ENCODE results near the gene SEC62.

SEC62 gene

GRCh38 chr3:169966951-169967915 lies 626 bp downstream of the SEC62 start:
- peak; percentile 70 for DNase-seq

- no peak for DNase-seq
Measured at GRCh38 chr3:169968224-169968885, 1.7 kb downstream of the SEC62 start.

GRCh38 chr3:169969174-169970095 lies 2.8 kb downstream of the SEC62 start:
- no peak for DNase-seq

- DNase-seq, result no peak
Measured at GRCh38 chr3:169970847-169971246, 4.2 kb downstream of the SEC62 start.

GRCh38 chr3:169971522-169971921 lies 4.9 kb downstream of the SEC62 start:
- no peak for DNase-seq

- DNase-seq, result no peak
Measured at GRCh38 chr3:169980055-169980454, 13.4 kb downstream of the SEC62 start.

GRCh38 chr3:169984292-169984691 lies 17.7 kb downstream of the SEC62 start:
- no peak for DNase-seq

- DNase-seq, result no peak
Measured at GRCh38 chr3:169990431-169990830, 23.8 kb downstream of the SEC62 start.

- DNase-seq, result no peak
Measured at GRCh38 chr3:169992156-169992555, 25.5 kb downstream of the SEC62 start.

GRCh38 chr3:169992781-169993180 lies 26.2 kb downstream of the SEC62 start:
- no peak for DNase-seq

GRCh38 chr3:169993761-169994160 lies 27.2 kb downstream of the SEC62 start:
- no peak for DNase-seq

GRCh38 chr3:169996063-169996462 lies 29.5 kb downstream of the SEC62 start:
- no peak for DNase-seq

GRCh38 chr3:169998668-169999131 lies 32.1 kb downstream of the SEC62 start:
- DNase-seq, result no peak

- DNase-seq, result no peak
Measured at GRCh38 chr3:169999433-169999832, 32.8 kb downstream of the SEC62 start.

- DNase-seq, result no peak
Measured at GRCh38 chr3:170000051-170000450, 33.4 kb downstream of the SEC62 start.

- DNase-seq, result no peak
Measured at GRCh38 chr3:170002231-170002630, 35.6 kb downstream of the SEC62 start.

GRCh38 chr3:170002879-170003278 lies 36.3 kb downstream of the SEC62 start:
- no peak for DNase-seq

- no peak for DNase-seq
Measured at GRCh38 chr3:170003881-170004356, 37.3 kb downstream of the SEC62 start.

- DNase-seq, result no peak
Measured at GRCh38 chr3:170007031-170007663, 40.5 kb downstream of the SEC62 start.

GRCh38 chr3:170010498-170010897 lies 43.9 kb downstream of the SEC62 start:
- DNase-seq, result no peak

- DNase-seq, result no peak
Measured at GRCh38 chr3:170012683-170013400, 46.2 kb downstream of the SEC62 start.

- no peak for DNase-seq
Measured at GRCh38 chr3:170016057-170016456, 49.5 kb downstream of the SEC62 start.
